H1 (cell line): ENCODE results near the gene ANXA2. TPM values are rescaled to one million over a fixed set of nuclear protein-coding genes. Genes with fewer than 3 reads are reported as not detected.

ENCODE experiments used
- CTCF ChIA-PET: fragments of 300-600 bp; sonication (Branson Sonifier 250); formaldehyde crosslinking; loops from one replicate; lab custom pipeline; 2021; ENCODE audit not compliant: partially characterized antibody; lab: Charles Lee
- POLR2A ChIA-PET: fragments of 300-600 bp; sonication (Branson Sonifier 250); formaldehyde crosslinking; loops from one replicate; lab custom pipeline; 2021; ENCODE audit warnings: inconsistent platforms; ENCODE audit not compliant: partially characterized antibody; lab: Charles Lee
- DNase-seq, 2 experiments: peaks; one replicate each; pipeline versions ENCODE4 v3.0.0 to v3.0.0-alpha.2; 2010 to 2022; ENCODE audit warnings: low spot score in 2 of 2, low read depth in 1 of 2, mixed read lengths in 1 of 2
- FAIRE-seq: peaks from 2 replicates; lab custom pipeline; 2011; peaks lifted over from hg19 to GRCh38; lab: Jason Lieb, UNC
- H2AFZ ChIP-seq: 2 replicates; pipeline ENCODE4 v1.8.1; 2012; ENCODE audit warnings: low read length, inconsistent platforms
- H2AK5ac ChIP-seq: 2 replicates; pipeline ENCODE4 v1.6.1; 2013; ENCODE audit warnings: low read depth, low read length
- H2BK120ac ChIP-seq: replicated peaks from 2 replicates; pipeline ENCODE3; 2013; ENCODE audit warnings: low read depth, low read length, inconsistent platforms
- H2BK12ac ChIP-seq: 2 replicates; pipeline ENCODE4 v1.6.1; 2013; ENCODE audit warnings: low read depth, low read length
- H2BK15ac ChIP-seq: 2 replicates; pipeline ENCODE4 v1.6.1; 2013; ENCODE audit warnings: low read length
- H2BK20ac ChIP-seq: 2 replicates; pipeline ENCODE4 v1.6.1; 2013; ENCODE audit warnings: low read length
- H2BK5ac ChIP-seq: 2 replicates; pipeline ENCODE4 v1.6.1; 2013; ENCODE audit warnings: low read depth, low read length
- H3K14ac ChIP-seq: 2 replicates; pipeline ENCODE4 v1.6.1; 2013; ENCODE audit warnings: inconsistent platforms; ENCODE audit not compliant: insufficient read length
- H3K18ac ChIP-seq: 2 replicates; pipeline ENCODE4 v1.6.1; 2013; ENCODE audit warnings: low read length; ENCODE audit errors: extremely low read depth
- H3K23ac ChIP-seq: 2 replicates; pipeline ENCODE4 v1.6.1; 2013; ENCODE audit warnings: inconsistent platforms; ENCODE audit not compliant: insufficient read length
- H3K23me2 ChIP-seq: 2 replicates; pipeline ENCODE4 v1.6.1; 2013; ENCODE audit warnings: low read depth, low read length
- H3K27ac ChIP-seq: 2 replicates; pipeline ENCODE4 v1.6.1; 2011; ENCODE audit warnings: low read depth, low read length, inconsistent platforms
- H3K27me3 ChIP-seq, 4 experiments: replicated peaks in 1 of 4; 1 replicate in 1 of 4; 2 replicates in 3 of 4; pipeline versions ENCODE4 v1.6.1 to v1.8.1; 2011 to 2013; ENCODE audit warnings: low read length in 3 of 4, mild to moderate bottlenecking in 3 of 4, inconsistent platforms in 2 of 4, mixed read lengths in 2 of 4, moderate library complexity in 1 of 4; ENCODE audit not compliant: control insufficient read depth in 3 of 4, insufficient read depth in 3 of 4; ENCODE audit errors: extremely low read depth in 1 of 4
- H3K36me3 ChIP-seq, 4 experiments: 2 replicates each; pipeline versions ENCODE4 v1.6.1 to v1.8.1; 2011 to 2013; ENCODE audit warnings: mild to moderate bottlenecking in 4 of 4, low read length in 3 of 4, moderate library complexity in 2 of 4, control low read depth in 1 of 4, inconsistent platforms in 1 of 4; ENCODE audit not compliant: insufficient read depth in 4 of 4, control insufficient read depth in 2 of 4
- H3K4ac ChIP-seq: replicated peaks from 2 replicates; pipeline ENCODE3; 2013; ENCODE audit warnings: low read length, low read depth, mixed read lengths, inconsistent platforms; ENCODE audit not compliant: insufficient read length
- H3K4me1 ChIP-seq, 4 experiments: replicated peaks in 1 of 4; 1 replicate in 1 of 4; 2 replicates in 3 of 4; pipeline versions ENCODE4 v1.6.1 to v1.8.1; 2011 to 2013; ENCODE audit warnings: low read length in 3 of 4, inconsistent platforms in 2 of 4, mixed read lengths in 1 of 4; ENCODE audit not compliant: insufficient read depth in 4 of 4, control insufficient read depth in 3 of 4
- H3K4me2 ChIP-seq, 2 experiments: 2 replicates each; pipeline versions ENCODE4 v1.6.1 to v1.8.1; 2011 to 2013; ENCODE audit warnings: low read depth in 2 of 2, low read length in 2 of 2, control low read depth in 1 of 2, inconsistent platforms in 1 of 2, mild to moderate bottlenecking in 1 of 2; ENCODE audit not compliant: insufficient read depth in 1 of 2
- H3K4me3 ChIP-seq, 4 experiments: fragments of 200-600, 300-600 bp in 1 of 4; sonication (generic), shearing (Covaris generic), sonication (Bioruptor Twin) in 1 of 4; 2 replicates each; pipeline versions ENCODE4 v1.5.1 to v1.8.1; 2011 to 2016; ENCODE audit warnings: low read length in 4 of 4, low read depth in 3 of 4, control low read depth in 2 of 4, inconsistent platforms in 2 of 4, mild to moderate bottlenecking in 2 of 4, mixed read lengths in 1 of 4, moderate library complexity in 1 of 4; ENCODE audit not compliant: insufficient read depth in 2 of 4; ENCODE audit errors: extremely low read depth in 1 of 4
- H3K56ac ChIP-seq: replicated peaks from 2 replicates; pipeline ENCODE3; 2013; ENCODE audit warnings: low read depth, mild to moderate bottlenecking, mixed read lengths, low read length, inconsistent platforms; ENCODE audit not compliant: insufficient read length
- H3K79me1 ChIP-seq: 2 replicates; pipeline ENCODE4 v1.6.1; 2013; ENCODE audit warnings: low read depth, low read length, control low read depth
- H3K79me2 ChIP-seq, 2 experiments: 2 replicates each; pipeline versions ENCODE4 v1.6.1 to v1.8.1; 2012 to 2013; ENCODE audit warnings: low read length in 2 of 2, mild to moderate bottlenecking in 2 of 2, inconsistent platforms in 1 of 2; ENCODE audit not compliant: insufficient read depth in 2 of 2, control insufficient read depth in 1 of 2
- H3K9ac ChIP-seq, 4 experiments: replicated peaks in 1 of 4; 1 replicate in 1 of 4; 2 replicates in 3 of 4; pipeline versions ENCODE4 v1.6.1 to v1.8.1; 2011 to 2013; ENCODE audit warnings: low read depth in 3 of 4, low read length in 3 of 4, control low read depth in 2 of 4, mild to moderate bottlenecking in 2 of 4, moderate library complexity in 2 of 4, inconsistent platforms in 1 of 4; ENCODE audit errors: extremely low read depth in 1 of 4
- H3K9me3 ChIP-seq, 2 experiments: 2 replicates each; pipeline versions ENCODE4 v1.6.1 to v1.8.1; 2012 to 2013; ENCODE audit warnings: mild to moderate bottlenecking in 2 of 2, moderate library complexity in 2 of 2, control low read depth in 1 of 2, inconsistent platforms in 1 of 2, low read depth in 1 of 2, low read length in 1 of 2, mixed read lengths in 1 of 2; ENCODE audit not compliant: insufficient read depth in 2 of 2
- H4K20me1 ChIP-seq, 2 experiments: replicated peaks in 1 of 2; 2 replicates each; pipeline versions ENCODE3 to v1.8.1; 2011 to 2013; ENCODE audit warnings: inconsistent platforms in 2 of 2, low read length in 2 of 2, mild to moderate bottlenecking in 1 of 2; ENCODE audit not compliant: insufficient read depth in 2 of 2, control insufficient read depth in 1 of 2
- H4K5ac ChIP-seq: 2 replicates; pipeline ENCODE4 v1.6.1; 2013; ENCODE audit warnings: low read length, low read depth, mixed read lengths, inconsistent platforms; ENCODE audit not compliant: insufficient read length
- H4K8ac ChIP-seq: 2 replicates; pipeline ENCODE4 v1.8.0; 2013; ENCODE audit warnings: mild to moderate bottlenecking, moderate library complexity, low read length, inconsistent platforms; ENCODE audit not compliant: insufficient read depth; ENCODE audit errors: extremely low read depth
- H4K91ac ChIP-seq: replicated peaks from 2 replicates; pipeline ENCODE3; 2013; ENCODE audit warnings: low read length, mixed read lengths, inconsistent platforms; ENCODE audit not compliant: insufficient read length
- BRCA1 ChIP-seq: IDR thresholded peaks from 2 replicates; pipeline ENCODE4 v1.6.1; 2012; ENCODE audit warnings: low read depth, low read length, improper control_type of control experiment
- CHD1 ChIP-seq: IDR thresholded peaks from 2 replicates; pipeline ENCODE4 v1.6.1; 2012; ENCODE audit warnings: low read depth, low read length, improper control_type of control experiment
- CREB1 ChIP-seq: IDR thresholded peaks from 2 replicates; pipeline ENCODE4 v1.6.1; 2012; ENCODE audit warnings: inconsistent platforms
- CTCF ChIP-seq, 3 experiments: IDR thresholded peaks; 1 replicate in 2 of 3; 2 replicates in 1 of 3; pipeline versions ENCODE4 v1.5.1 to v1.6.1; 2011; ENCODE audit warnings: low read length in 3 of 3, mild to moderate bottlenecking in 3 of 3, inconsistent platforms in 2 of 3, low read depth in 1 of 3, moderate library complexity in 1 of 3; ENCODE audit not compliant: insufficient read depth in 1 of 3; ENCODE audit errors: control extremely low read depth in 1 of 3
- EZH2 ChIP-seq: fragments of 200-600 bp; sonication (generic); IDR thresholded peaks from 2 replicates; pipeline ENCODE4 v1.7.1; 2012; ENCODE audit warnings: low read depth, mild to moderate bottlenecking, moderate library complexity, low read length, inconsistent platforms; ENCODE audit not compliant: severe bottlenecking
- GABPA ChIP-seq: IDR thresholded peaks from 2 replicates; pipeline ENCODE4 v1.6.1; 2011; ENCODE audit warnings: mild to moderate bottlenecking, low read length, moderate library complexity, borderline replicate concordance; ENCODE audit not compliant: insufficient read depth
- JUN ChIP-seq: IDR thresholded peaks from 2 replicates; pipeline ENCODE4 v1.6.1; 2011; ENCODE audit warnings: low read depth, mild to moderate bottlenecking, improper control_type of control experiment, low read length
- JUND ChIP-seq: IDR thresholded peaks from 2 replicates; pipeline ENCODE4 v1.6.1; 2011; ENCODE audit warnings: mild to moderate bottlenecking, improper control_type of control experiment, low read length
- POLR2A ChIP-seq, 2 experiments: IDR thresholded peaks; 1 replicate in 1 of 2; 2 replicates in 1 of 2; pipeline ENCODE4 v1.6.1; 2011; ENCODE audit warnings: low read depth in 2 of 2, low read length in 2 of 2, mild to moderate bottlenecking in 2 of 2; ENCODE audit errors: control extremely low read depth in 1 of 2
- POU5F1 ChIP-seq: IDR thresholded peaks from 2 replicates; pipeline ENCODE4 v1.6.1; 2011; ENCODE audit warnings: low read depth, mild to moderate bottlenecking, low read length, moderate library complexity
- RBBP5 ChIP-seq: IDR thresholded peaks from 2 replicates; pipeline ENCODE4 v1.7.1; 2012; ENCODE audit warnings: low read depth, mild to moderate bottlenecking, inconsistent platforms, low read length, moderate library complexity, borderline replicate concordance
- SIN3A ChIP-seq, 2 experiments: IDR thresholded peaks in 1 of 2; conservative IDR thresholded peaks in 1 of 2; 2 replicates each; pipeline ENCODE4 v1.6.1; 2011 to 2012; ENCODE audit warnings: low read length in 2 of 2, improper control_type of control experiment in 1 of 2, low read depth in 1 of 2, mild to moderate bottlenecking in 1 of 2
- WGBS, 2 experiments: shearing (Covaris generic) in 1 of 2; methylation state at CpG; one replicate each; pipeline versions ENCODE4 v1.1.6 to v1.1.7; 2013 to 2015; ENCODE audit warnings: low lambda C conversion rate in 2 of 2, mixed read lengths in 2 of 2, inconsistent platforms in 1 of 2, low coverage in 1 of 2, missing lambda C conversion rate in 1 of 2; ENCODE audit not compliant: insufficient replicate concordance in 2 of 2, insufficient coverage in 1 of 2, insufficient read length in 1 of 2; ENCODE audit errors: extremely low coverage in 1 of 2, missing lambda C conversion rate in 1 of 2; 5-methylcytosine and 5-hydroxymethylcytosine counted together
- polyA plus RNA-seq, 7 experiments: library from polyadenylated mRNA; depleted of rRNA in 3 of 7; stranded (reverse) in 5 of 7; unstranded in 2 of 7; fragments of >200 nt in 5 of 7; fragments of 200-250 nt in 2 of 7; gene quantifications; 1 replicate in 5 of 7; 2 replicates in 1 of 7; 4 replicates in 1 of 7; pipeline versions ENCODE4 v1.2.1 to v1.2.3, GENCODE V29; 2011 to 2013; ENCODE audit warnings: missing spikeins in 2 of 7, mixed read lengths in 2 of 7
- total RNA-seq: library from RNA; stranded (reverse); fragmentation: NEBNext Ultra II Directional; extraction: Animal tissue kit (Norgen Biotek cat#: 25700); gene quantifications from 2 replicates; pipeline ENCODE4 v1.2.1, GENCODE V29; 2021

The ANXA2 gene
- total and polyA plus RNA-seq, 2 of the 8 experiments (the other 6 are each of a cell fraction or from before 2014, with no cell fraction given) = 178 to 217 TPM

- no peak overlapping the region for H3K4me3 ChIP-seq
- WGBS, 2 experiments = 96% methylated on average over 2 of the region's 2 CpGs; no CpG with 5 or more reads in 1 of the 2 experiments
- no peaks in the 10 kb centered on the region for H3K79me1 ChIP-seq
- H3K23me2 ChIP-seq = no peaks in the 10 kb centered on the region
- DNase-seq (no peak), FAIRE-seq (no peak)
- H2BK120ac ChIP-seq = no peak overlapping the region
- no peaks in the 10 kb centered on the region for H3K9me3 ChIP-seq
- peaks cover 0 to 3% (median 0%) of the 10 kb centered on the region in 4 experiments; a peak in 1 of 7 replicates for H3K4me1 ChIP-seq
- no peak overlapping the region for H3K27ac ChIP-seq
- H3K14ac ChIP-seq = no peak overlapping the region
- CTCF ChIA-PET = interaction anchor here (1.1 to 1.2 kb wide), 2 partner anchors 9 to 22 kb away, joined by 3 to 7 read pairs; no protein-coding TSS in a partner anchor
- peaks cover 0 to 3% of the 10 kb centered on the region in 2 experiments for H4K20me1 ChIP-seq
- no peak overlapping the region for H2BK20ac ChIP-seq
- no peak overlapping the region for H2AK5ac ChIP-seq
- H3K56ac ChIP-seq = no peak overlapping the region
- no peak overlapping the region for H2BK15ac ChIP-seq
- H2AFZ ChIP-seq = no peak overlapping the region
- no peak overlapping the region for H2BK12ac ChIP-seq
- no peak overlapping the region for H4K91ac ChIP-seq
- no peak overlapping the region for H3K4ac ChIP-seq
- no peak overlapping the region for H4K5ac ChIP-seq
- H3K9ac ChIP-seq = no peak overlapping the region
- peaks cover 2 to 57% (median 23%) of the 10 kb centered on the region in 4 experiments; a peak in 7 of 8 replicates for H3K36me3 ChIP-seq
- H3K79me2 ChIP-seq = no peaks in the 10 kb centered on the region
- H3K27me3 ChIP-seq = no peaks in the 10 kb centered on the region
- H2BK5ac ChIP-seq = no peak overlapping the region
- no peak overlapping the region for H3K23ac ChIP-seq
- no peak overlapping the region for H4K8ac ChIP-seq
- H3K18ac ChIP-seq = no peak overlapping the region
- no peak overlapping the region for H3K4me2 ChIP-seq
- POLR2A ChIA-PET = interaction anchor here (1.1 kb wide), 1 partner anchor 68 kb away, joined by 3 read pairs; no protein-coding TSS in a partner anchor
- TF ChIP-seq POLR2A (IDR thresholded peaks at IDR 0.05; ENCODE audit: control extremely low read depth in 1 of 2, low read depth in 2 of 2, low read length in 2 of 2) = no peak
- no peak for TF ChIP-seq BRCA1
- TF ChIP-seq JUND = no peak
- TF ChIP-seq EZH2 = no peak
- TF ChIP-seq CTCF (IDR thresholded peaks at IDR 0.05; ENCODE audit: control extremely low read depth in 1 of 3, insufficient read depth in 1 of 3, low read depth in 1 of 3, low read length in 3 of 3) = no peak
- TF ChIP-seq CREB1 = no peak
- no peak for TF ChIP-seq RBBP5
- no peak for TF ChIP-seq POU5F1
- no peak for TF ChIP-seq CHD1
- TF ChIP-seq JUN = no peak
- TF ChIP-seq SIN3A (conservative IDR thresholded peaks at IDR 0.05 in 1 of 2, IDR thresholded peaks at IDR 0.05 in 1 of 2; ENCODE audit: low read depth in 1 of 2, low read length in 2 of 2) = no peak
- no peak for TF ChIP-seq GABPA
Observed at GRCh38 chr15:60350108-60350507, 47.7 kb downstream of the ANXA2 start.
